ENCODE data around the gene SV2B. TPM values are rescaled to one million over a fixed set of nuclear protein-coding genes. Genes with fewer than 3 reads are reported as not detected.
A peak's percentile ranks its signal among the peaks of the same experiment; 100 is the strongest.
"Not testable (repeated sequence)": the region's sequence is repeated elsewhere in the genome, so short reads cannot be mapped to it uniquely, and the experiment has no call there.

SV2B gene
- total RNA-seq = 0.22 and 0.40 TPM in 2 replicates

- DNase-seq (ENCODE audit: low read depth in 2 of 2) = peak in 1 of 2 donors; percentile 21
Observed at GRCh38 chr15:91099995-91100813, at the start of gene SV2B. TSS of gene SV2B (plus strand) at chr15:91100257. CDS start at chr15:91226264, 126,007 bp downstream.

- no peak for DNase-seq (ENCODE audit: low read depth in 2 of 2)
Observed at GRCh38 chr15:91051248-91051647, 48.8 kb upstream of the SV2B start.

- no peak for DNase-seq (ENCODE audit: low read depth in 2 of 2)
Observed at GRCh38 chr15:91054816-91055215, 45.2 kb upstream of the SV2B start.

GRCh38 chr15:91055548-91056331 is 44.3 kb upstream of the SV2B start:
- peak; percentile 64 to 65 for DNase-seq (ENCODE audit: low read depth in 2 of 2)

GRCh38 chr15:91061230-91061629 is 38.8 kb upstream of the SV2B start:
- DNase-seq (ENCODE audit: low read depth in 2 of 2) = no peak

GRCh38 chr15:91061997-91062396 is 38.1 kb upstream of the SV2B start:
- no peak for DNase-seq (ENCODE audit: low read depth in 2 of 2)

GRCh38 chr15:91065505-91065904 is 34.6 kb upstream of the SV2B start:
- DNase-seq (ENCODE audit: low read depth in 2 of 2) = no peak

- peak in 1 of 2 donors; percentile 9 for DNase-seq (ENCODE audit: low read depth in 2 of 2)
Observed at GRCh38 chr15:91067036-91067435, 33.0 kb upstream of the SV2B start.

- no peak for DNase-seq (ENCODE audit: low read depth in 2 of 2)
Observed at GRCh38 chr15:91068436-91068835, 31.6 kb upstream of the SV2B start.

- no peak for DNase-seq (ENCODE audit: low read depth in 2 of 2)
Observed at GRCh38 chr15:91068966-91069365, 31.1 kb upstream of the SV2B start.

GRCh38 chr15:91070872-91071271 is 29.2 kb upstream of the SV2B start:
- no peak for DNase-seq (ENCODE audit: low read depth in 2 of 2)

- no peak for DNase-seq (ENCODE audit: low read depth in 2 of 2)
Observed at GRCh38 chr15:91072161-91072560, 27.9 kb upstream of the SV2B start.

GRCh38 chr15:91073077-91073476 is 27.0 kb upstream of the SV2B start:
- DNase-seq (ENCODE audit: low read depth in 2 of 2) = no peak

GRCh38 chr15:91073768-91074167 is 26.3 kb upstream of the SV2B start:
- DNase-seq (ENCODE audit: low read depth in 2 of 2) = no peak

GRCh38 chr15:91075739-91076138 is 24.3 kb upstream of the SV2B start:
- no peak for DNase-seq (ENCODE audit: low read depth in 2 of 2)

- no peak for DNase-seq (ENCODE audit: low read depth in 2 of 2)
Observed at GRCh38 chr15:91077029-91077428, 23.0 kb upstream of the SV2B start.

- DNase-seq (ENCODE audit: low read depth in 2 of 2) = not testable (repeated sequence)
Observed at GRCh38 chr15:91093866-91094265, 6.2 kb upstream of the SV2B start.

GRCh38 chr15:91098451-91098850 is 1.6 kb upstream of the SV2B start:
- no peak for DNase-seq (ENCODE audit: low read depth in 2 of 2)

- peak; percentile 12 to 18 for DNase-seq (ENCODE audit: low read depth in 2 of 2)
Observed at GRCh38 chr15:91099616-91099994, 452 bp upstream of the SV2B start.

GRCh38 chr15:91100814-91101607 is 954 bp downstream of the SV2B start:
- DNase-seq (ENCODE audit: low read depth in 2 of 2) = no peak

- no peak for DNase-seq (ENCODE audit: low read depth in 2 of 2)
Observed at GRCh38 chr15:91101608-91101920, 1.5 kb downstream of the SV2B start.

All from lung microvascular endothelial cell (primary cell).